CD4-positive, alpha-beta T cell (primary cell): ENCODE results near the gene FARP1. TPM values are rescaled to one million over a fixed set of nuclear protein-coding genes. Genes with fewer than 3 reads are reported as not detected.

Experiments
- ATAC-seq: fragments of 200-7000 bp; cut with Tn5 transposase; one replicate; pipeline ENCODE4 v1.10.0; 2022; ENCODE audit warnings: mild to moderate bottlenecking; ENCODE audit not compliant: poor library complexity
- CTCF ChIA-PET: fragments of 350-600 bp; sonication (Branson Sonifier 250); formaldehyde crosslinking; loops from one replicate; lab custom pipeline; 2021; ENCODE audit warnings: antibody characterized with exemption, inconsistent platforms; lab: Charles Lee
- POLR2A ChIA-PET: fragments of 350-600 bp; sonication (Branson Sonifier 250); formaldehyde crosslinking; loops from one replicate; lab custom pipeline; 2021; ENCODE audit warnings: antibody characterized with exemption, inconsistent platforms; lab: Charles Lee
- DNase-seq, 14 experiments: peaks; one replicate each; pipeline ENCODE4 v3.0.0-alpha.2; 2013 to 2020; ENCODE audit warnings: mixed read lengths in 2 of 14
- H3K27ac ChIP-seq, 2 donors: one replicate each; pipeline versions ENCODE4 v1.5.1 to v1.7.0; 2013; ENCODE audit warnings: low read length in 2 of 2, low read depth in 1 of 2, mild to moderate bottlenecking in 1 of 2
- H3K27me3 ChIP-seq, 2 experiments: 1 replicate in 1 of 2; 2 replicates in 1 of 2; pipeline versions ENCODE4 v1.6.1 to v1.7.0; 2013; ENCODE audit warnings: low read length in 2 of 2, control low read depth in 1 of 2, mild to moderate bottlenecking in 1 of 2, moderate library complexity in 1 of 2; ENCODE audit not compliant: insufficient read depth in 2 of 2, control insufficient read depth in 1 of 2
- H3K36me3 ChIP-seq: one replicate; pipeline ENCODE4 v1.6.1; 2013; ENCODE audit warnings: low read length, control low read depth; ENCODE audit not compliant: insufficient read depth
- H3K4me1 ChIP-seq: one replicate; pipeline ENCODE4 v1.6.1; 2013; ENCODE audit warnings: low read length, control low read depth; ENCODE audit not compliant: insufficient read depth
- H3K4me3 ChIP-seq: one replicate; pipeline ENCODE4 v1.5.1; 2013; ENCODE audit warnings: mild to moderate bottlenecking, low read length, moderate library complexity
- H3K9me3 ChIP-seq, 2 experiments: 1 replicate in 1 of 2; 2 replicates in 1 of 2; pipeline versions ENCODE4 v1.6.1 to v1.7.0; 2013; ENCODE audit warnings: low read length in 2 of 2, mild to moderate bottlenecking in 2 of 2, control low read depth in 1 of 2, moderate library complexity in 1 of 2; ENCODE audit not compliant: control insufficient read depth in 1 of 2, insufficient read depth in 1 of 2
- H3K27ac Mint-ChIP-seq: one replicate; pipeline ENCODE4 v1.8.0; 2020; ENCODE audit warnings: mixed read lengths
- H3K27me3 Mint-ChIP-seq: one replicate; pipeline ENCODE4 v1.8.0; 2021; ENCODE audit warnings: mixed read lengths
- H3K36me3 Mint-ChIP-seq: one replicate; pipeline ENCODE4 v1.8.0; 2021; ENCODE audit warnings: low read depth, mixed read lengths
- H3K4me1 Mint-ChIP-seq: one replicate; pipeline ENCODE4 v1.8.0; 2021; ENCODE audit warnings: low read depth, mixed read lengths
- H3K4me3 Mint-ChIP-seq: one replicate; pipeline ENCODE4 v1.8.0; 2020; ENCODE audit warnings: mild to moderate bottlenecking, mixed read lengths
- H3K9me3 Mint-ChIP-seq: one replicate; pipeline ENCODE4 v1.8.0; 2020; ENCODE audit warnings: mixed read lengths
- intact Hi-C, 2 experiments: fragments of 100-400 bp; cut with DNase I in 1 of 2; cut with micrococcal nuclease in 1 of 2; formaldehyde crosslinking; loops; one replicate each; pipeline versions ENCODE4 v1.15.1 to v1.9.0; 2023 to 2025; cut with DNase I, micrococcal nuclease
- total RNA-seq, 174 experiments: library from RNA in 2 of 174; stranded (reverse) in 2 of 174; gene quantifications; one replicate each; pipeline ENCODE4 v1.2.3 and lab custom pipeline; 2021 to 2026
- TF ChIP-seq, protein P1 (sequence below): fragments of 200-600 bp; IDR thresholded peaks from one replicate; pipeline ENCODE4 v1.8.0; 2022; ENCODE audit warnings: antibody characterized with exemption, mild to moderate bottlenecking

The FARP1 gene
- total RNA-seq, 2 experiments from 2014 or later = 0.30 TPM; not detected in 1

DNA sequence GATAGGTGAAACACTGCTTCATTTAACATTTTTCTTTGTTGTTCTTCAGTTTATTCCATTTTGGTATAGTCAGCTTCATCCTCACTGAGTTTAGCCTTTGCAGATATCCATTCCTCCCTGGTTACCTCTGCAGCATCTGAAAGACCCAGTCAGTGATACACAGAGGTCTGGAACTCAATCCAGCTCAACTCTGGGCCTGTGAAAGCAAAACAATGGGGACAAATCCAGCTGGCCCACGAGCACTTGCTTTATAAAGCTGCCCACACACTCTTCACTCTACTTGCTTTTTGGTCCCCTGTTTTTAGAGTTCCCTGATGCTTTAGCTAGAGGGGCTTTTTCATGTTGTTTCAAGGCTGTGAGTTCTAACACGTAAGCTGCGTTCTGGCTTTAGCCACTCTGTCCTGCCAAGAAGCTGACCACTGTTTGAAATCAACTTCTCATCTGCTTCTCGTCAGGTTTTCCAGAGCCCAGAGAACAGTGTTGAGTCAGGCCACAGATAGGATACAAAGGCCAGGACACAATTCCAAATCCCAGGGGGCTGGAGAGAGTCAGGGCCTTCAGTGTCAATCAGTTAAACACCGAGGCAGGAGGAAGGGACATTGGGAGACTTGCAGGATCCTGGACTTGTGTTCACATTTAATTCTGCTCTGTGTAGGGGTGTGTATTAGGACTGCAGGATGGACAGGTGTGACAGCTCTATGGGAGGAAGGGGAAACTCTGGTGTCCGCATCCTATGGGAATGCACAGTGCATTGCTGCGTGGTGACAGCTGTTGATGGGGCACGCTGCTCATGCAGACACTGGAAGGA lies 117.7 kb downstream of the FARP1 start:
- Histone ChIP-seq H3K4me3 (no peak overlapping the region), H3K36me3 (no peaks in the 10 kb centered on the region), H3K27ac (no peak overlapping the region), H3K9me3 (no peaks in the 10 kb centered on the region), H3K4me1 (no peaks in the 10 kb centered on the region), H3K27me3 (no peaks in the 10 kb centered on the region)
- H3K9me3 Mint-ChIP-seq = no peaks in the 10 kb centered on the region
- H3K4me1 Mint-ChIP-seq = no peaks in the 10 kb centered on the region
- no peaks in the 10 kb centered on the region for H3K36me3 Mint-ChIP-seq
- H3K4me3 Mint-ChIP-seq = no peak overlapping the region
- intact Hi-C loops = no loop called here
- ATAC-seq (no peak), DNase-seq (no peak)
- TF ChIP-seq, protein P1, sequence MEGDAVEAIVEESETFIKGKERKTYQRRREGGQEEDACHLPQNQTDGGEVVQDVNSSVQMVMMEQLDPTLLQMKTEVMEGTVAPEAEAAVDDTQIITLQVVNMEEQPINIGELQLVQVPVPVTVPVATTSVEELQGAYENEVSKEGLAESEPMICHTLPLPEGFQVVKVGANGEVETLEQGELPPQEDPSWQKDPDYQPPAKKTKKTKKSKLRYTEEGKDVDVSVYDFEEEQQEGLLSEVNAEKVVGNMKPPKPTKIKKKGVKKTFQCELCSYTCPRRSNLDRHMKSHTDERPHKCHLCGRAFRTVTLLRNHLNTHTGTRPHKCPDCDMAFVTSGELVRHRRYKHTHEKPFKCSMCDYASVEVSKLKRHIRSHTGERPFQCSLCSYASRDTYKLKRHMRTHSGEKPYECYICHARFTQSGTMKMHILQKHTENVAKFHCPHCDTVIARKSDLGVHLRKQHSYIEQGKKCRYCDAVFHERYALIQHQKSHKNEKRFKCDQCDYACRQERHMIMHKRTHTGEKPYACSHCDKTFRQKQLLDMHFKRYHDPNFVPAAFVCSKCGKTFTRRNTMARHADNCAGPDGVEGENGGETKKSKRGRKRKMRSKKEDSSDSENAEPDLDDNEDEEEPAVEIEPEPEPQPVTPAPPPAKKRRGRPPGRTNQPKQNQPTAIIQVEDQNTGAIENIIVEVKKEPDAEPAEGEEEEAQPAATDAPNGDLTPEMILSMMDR = no peak
- H3K27ac Mint-ChIP-seq = no peak overlapping the region
- peaks cover 4% of the 10 kb centered on the region for H3K27me3 Mint-ChIP-seq
- ChIA-PET CTCF (no interaction called here), POLR2A (no interaction called here)

DNA sequence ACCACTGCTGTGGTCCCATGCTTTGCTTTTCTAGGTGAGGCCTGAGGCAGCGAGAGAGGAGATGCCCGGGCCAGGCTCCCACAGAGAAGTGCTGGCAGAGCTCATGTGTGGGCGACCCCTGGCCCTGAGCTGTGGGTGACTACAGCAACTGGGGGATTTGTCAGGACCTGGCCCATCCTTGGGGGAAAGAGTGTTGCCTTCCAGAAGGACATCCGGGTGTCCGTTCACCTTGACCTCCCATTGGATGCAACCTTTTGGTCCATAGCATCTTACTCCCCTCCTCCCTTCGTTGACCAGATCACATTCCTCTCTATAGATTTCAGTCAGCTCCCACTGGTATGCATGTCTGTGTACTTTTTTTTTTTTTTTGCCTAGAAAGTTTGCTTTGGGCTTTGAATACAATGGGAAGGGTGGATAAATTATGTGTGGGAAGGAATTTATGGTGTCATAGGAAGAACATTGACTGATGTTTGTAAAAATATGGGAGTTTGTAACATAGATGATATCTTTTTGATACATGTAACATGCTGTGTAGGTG lies 118.3 kb downstream of the FARP1 start:
- ATAC-seq = no peak
- peaks cover 4% of the 10 kb centered on the region for H3K27me3 Mint-ChIP-seq
- POLR2A ChIA-PET = no interaction called here

DNA sequence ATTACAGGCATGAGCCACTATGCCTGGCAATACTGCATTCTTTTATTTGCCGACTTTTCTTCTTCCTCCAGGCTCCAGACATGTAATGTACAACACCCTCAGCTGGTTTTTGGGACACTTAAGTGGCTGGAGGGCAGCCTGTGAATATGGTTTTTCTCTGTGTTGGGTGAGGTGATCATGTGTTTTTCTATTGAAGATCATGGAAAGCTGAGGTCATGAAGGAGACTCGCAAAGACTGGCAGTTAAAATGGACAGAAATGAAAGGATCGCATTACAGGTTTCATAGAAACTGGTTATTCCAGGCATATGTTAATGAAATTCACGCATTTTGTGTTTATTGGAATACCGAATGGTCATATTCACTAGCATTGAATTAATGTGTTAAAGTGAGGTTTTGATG lies 119.4 kb downstream of the FARP1 start:
- CTCF ChIA-PET = no interaction called here
- H3K4me1 ChIP-seq = no peaks in the 10 kb centered on the region
- intact Hi-C loops = no loop called here
- H3K9me3 ChIP-seq = no peaks in the 10 kb centered on the region
- H3K27ac ChIP-seq = no peak overlapping the region
- Mint-ChIP-seq H3K4me3 (no peak overlapping the region), H3K4me1 (no peaks in the 10 kb centered on the region), H3K36me3 (no peaks in the 10 kb centered on the region), H3K9me3 (no peaks in the 10 kb centered on the region), H3K27ac (no peak overlapping the region), H3K27me3 (peaks cover under 1% of the 10 kb centered on the region)
- H3K36me3 ChIP-seq = no peaks in the 10 kb centered on the region
- ATAC-seq (no peak), DNase-seq (no peak)
- H3K4me3 ChIP-seq = no peak overlapping the region
- H3K27me3 ChIP-seq = no peaks in the 10 kb centered on the region
- POLR2A ChIA-PET = no interaction called here
- TF ChIP-seq, protein P1 = no peak

More for the DNA sequence above, 118.3 kb downstream of the FARP1 start:
- Mint-ChIP-seq H3K4me1 (no peaks in the 10 kb centered on the region), H3K36me3 (no peaks in the 10 kb centered on the region), H3K9me3 (no peaks in the 10 kb centered on the region), H3K27ac (no peak overlapping the region), H3K4me3 (no peak overlapping the region)
- no peaks in the 10 kb centered on the region for H3K36me3 ChIP-seq
- no peak for DNase-seq
- no peak overlapping the region for H3K27ac ChIP-seq
- no peaks in the 10 kb centered on the region for H3K27me3 ChIP-seq
- H3K9me3 ChIP-seq = no peaks in the 10 kb centered on the region
- intact Hi-C loops = no loop called here
- CTCF ChIA-PET = no interaction called here
- TF ChIP-seq, protein P1 = no peak
- H3K4me1 ChIP-seq = no peaks in the 10 kb centered on the region
- no peak overlapping the region for H3K4me3 ChIP-seq
